Ascending aorta (tissue), 2 donors: Measurements from ENCODE around the gene MXD4. TPM values are rescaled to one million over a fixed set of nuclear protein-coding genes. Genes with fewer than 3 reads are reported as not detected.

Source experiments
- DNase-seq, 2 donors: peaks; one replicate each; pipeline ENCODE4 v3.0.0-alpha.2; 2019; ENCODE audit warnings: low spot score in 2 of 2
- H3K27ac ChIP-seq, 2 donors: fragments of 200-600 bp; sonication (generic); one replicate each; pipeline ENCODE4 v1.5.1; 2016 to 2017; ENCODE audit warnings: mild to moderate bottlenecking in 1 of 2
- H3K27me3 ChIP-seq: fragments of 200-600 bp; sonication (generic); one replicate; pipeline ENCODE4 v1.5.1; 2017
- H3K36me3 ChIP-seq, 2 donors: fragments of 200-600 bp; sonication (generic); one replicate each; pipeline ENCODE4 v1.5.1; 2016
- H3K4me1 ChIP-seq, 2 donors: fragments of 200-600 bp; sonication (generic); one replicate each; pipeline ENCODE4 v1.5.1; 2016 to 2017; ENCODE audit warnings: mild to moderate bottlenecking in 1 of 2
- H3K4me3 ChIP-seq, 2 donors: fragments of 200-600 bp; sonication (generic); one replicate each; pipeline ENCODE4 v1.5.1; 2016 to 2017; ENCODE audit warnings: mild to moderate bottlenecking in 1 of 2
- H3K9me3 ChIP-seq, 2 donors: fragments of 200-600 bp; sonication (generic); one replicate each; pipeline ENCODE4 v1.5.1; 2016
- intact Hi-C: fragments of 100-400 bp; cut with DNase I; formaldehyde crosslinking; loops from one replicate; pipeline ENCODE4 v1.15.1; 2023
- total RNA-seq: library from RNA; depleted of rRNA; stranded (reverse); fragments of >200 nt; gene quantifications from one replicate; pipeline ENCODE4 v1.1.0, GENCODE V29; 2016
- TF ChIP-seq, protein P1 (sequence below), 3 experiments: fragments of 200-600 bp in 2 of 3; fragments of 450-650 bp in 1 of 3; sonication (generic) in 2 of 3; IDR thresholded peaks; one replicate each; pipeline ENCODE4 v1.5.1; 2016 to 2019; ENCODE audit warnings: antibody characterized with exemption in 3 of 3, mild to moderate bottlenecking in 1 of 3, moderate library complexity in 1 of 3

MXD4 gene
- total RNA-seq, 1 donor from 2014 or later: 83.2 TPM

DNA sequence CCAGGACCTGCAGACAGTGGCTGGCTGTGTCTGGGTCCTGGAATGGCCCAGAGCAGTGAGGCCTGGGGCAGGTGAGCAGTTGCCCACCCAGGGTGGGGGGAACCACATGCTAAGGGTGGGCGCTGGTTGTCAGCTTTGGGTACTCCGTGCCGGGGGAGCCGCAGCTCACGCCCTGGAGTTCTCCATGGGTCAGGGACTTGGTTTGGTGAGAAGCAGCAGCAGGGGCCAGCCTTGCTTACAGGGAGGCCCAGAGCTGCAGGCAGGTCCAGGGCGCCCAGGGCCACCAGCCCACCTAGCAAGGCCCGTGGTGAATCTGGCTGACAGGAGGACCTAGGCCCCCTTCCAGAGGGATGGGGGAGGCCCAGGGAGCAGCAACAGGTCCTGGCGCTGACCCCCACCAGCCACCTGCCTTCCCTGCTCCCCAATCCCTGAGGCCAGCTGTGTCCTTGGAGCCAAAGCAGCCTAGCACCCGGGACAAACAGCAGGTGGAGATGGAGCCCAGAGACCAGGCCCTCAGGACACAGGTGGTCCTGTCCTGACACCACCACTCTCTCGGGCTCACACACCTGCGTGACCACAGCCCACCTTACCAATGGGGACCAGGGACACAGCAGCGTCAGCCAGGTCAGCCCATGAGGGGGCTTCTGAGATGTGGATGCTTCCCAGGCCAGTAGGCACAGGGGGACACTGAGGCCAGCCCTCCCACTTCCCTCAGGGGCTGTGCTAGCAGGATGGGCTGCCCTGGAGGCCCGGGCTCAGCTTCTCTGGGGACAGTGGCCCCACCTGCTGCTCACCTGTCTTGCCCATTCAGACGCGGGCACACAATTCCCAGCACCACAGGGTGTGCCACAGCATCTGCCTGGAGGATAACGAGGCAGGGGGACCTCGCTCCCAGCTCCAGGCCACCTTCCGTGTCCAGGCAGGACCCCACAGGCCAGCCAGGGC lies 3.5 kb downstream of the MXD4 start:
- intact Hi-C loops: no loop called here
- peak overlapping the region; percentile 95 to 96 for H3K27ac ChIP-seq
- H3K36me3 ChIP-seq: peaks cover 0 to 16% of the 10 kb centered on the region in 2 donors
- no peaks in the 10 kb centered on the region for H3K9me3 ChIP-seq
- DNase-seq: peak; percentile 8 to 64
- no peaks in the 10 kb centered on the region for H3K27me3 ChIP-seq
- peaks cover 48 to 73% of the 10 kb centered on the region in 2 donors for H3K4me1 ChIP-seq
- TF ChIP-seq, protein P1, sequence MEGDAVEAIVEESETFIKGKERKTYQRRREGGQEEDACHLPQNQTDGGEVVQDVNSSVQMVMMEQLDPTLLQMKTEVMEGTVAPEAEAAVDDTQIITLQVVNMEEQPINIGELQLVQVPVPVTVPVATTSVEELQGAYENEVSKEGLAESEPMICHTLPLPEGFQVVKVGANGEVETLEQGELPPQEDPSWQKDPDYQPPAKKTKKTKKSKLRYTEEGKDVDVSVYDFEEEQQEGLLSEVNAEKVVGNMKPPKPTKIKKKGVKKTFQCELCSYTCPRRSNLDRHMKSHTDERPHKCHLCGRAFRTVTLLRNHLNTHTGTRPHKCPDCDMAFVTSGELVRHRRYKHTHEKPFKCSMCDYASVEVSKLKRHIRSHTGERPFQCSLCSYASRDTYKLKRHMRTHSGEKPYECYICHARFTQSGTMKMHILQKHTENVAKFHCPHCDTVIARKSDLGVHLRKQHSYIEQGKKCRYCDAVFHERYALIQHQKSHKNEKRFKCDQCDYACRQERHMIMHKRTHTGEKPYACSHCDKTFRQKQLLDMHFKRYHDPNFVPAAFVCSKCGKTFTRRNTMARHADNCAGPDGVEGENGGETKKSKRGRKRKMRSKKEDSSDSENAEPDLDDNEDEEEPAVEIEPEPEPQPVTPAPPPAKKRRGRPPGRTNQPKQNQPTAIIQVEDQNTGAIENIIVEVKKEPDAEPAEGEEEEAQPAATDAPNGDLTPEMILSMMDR (IDR thresholded peaks at IDR 0.05): no peak
- peak overlapping the region in 1 of 2 donors; percentile 98 for H3K4me3 ChIP-seq

DNA sequence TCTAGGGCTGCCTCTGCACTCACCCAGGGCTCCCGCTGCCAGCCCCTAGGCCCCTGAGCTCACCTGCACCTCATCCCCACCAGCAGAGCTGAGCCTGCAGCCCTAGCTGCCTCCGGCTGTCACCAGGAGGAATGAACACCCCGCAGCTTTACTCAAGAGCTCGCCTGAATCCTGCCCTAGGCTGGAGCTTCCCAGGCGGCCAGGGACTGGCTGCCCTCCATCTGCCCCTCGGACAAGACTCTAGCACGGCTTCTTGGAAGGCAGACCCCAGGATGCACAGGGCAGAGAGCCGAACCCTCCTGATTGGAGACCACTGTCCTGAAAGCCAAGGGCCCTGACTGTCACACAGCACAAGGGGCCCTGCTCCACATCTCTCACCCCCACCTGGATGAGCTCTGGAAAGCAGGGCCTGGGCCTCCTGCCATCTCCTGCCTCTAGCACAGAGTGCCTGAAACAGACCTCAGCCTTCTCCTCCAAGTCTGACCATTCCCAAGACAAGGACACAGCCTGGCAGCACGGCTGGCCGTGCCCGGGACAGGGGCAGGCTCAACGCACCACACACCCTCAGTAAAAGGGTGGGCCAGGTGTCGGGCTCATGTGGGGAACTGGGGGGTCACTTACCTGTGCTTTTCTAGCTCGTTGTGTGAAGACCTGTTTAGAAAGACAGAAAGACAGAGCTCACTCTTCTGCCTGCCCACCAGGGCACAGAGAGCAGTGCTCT lies 4.4 kb downstream of the MXD4 start:
- Histone ChIP-seq H3K9me3 (no peaks in the 10 kb centered on the region), H3K27ac (peak overlapping the region; percentile 95 to 96), H3K36me3 (peaks cover 6 to 24% of the 10 kb centered on the region in 2 donors), H3K4me1 (peaks cover 48 to 68% of the 10 kb centered on the region in 2 donors), H3K27me3 (no peaks in the 10 kb centered on the region), H3K4me3 (peak overlapping the region; percentile 24 to 98)
- intact Hi-C loops: loop anchor here (2.0 kb wide), 1 partner anchor 1035 kb away; the partner anchor contains the start of gene RGS12
- DNase-seq: peak; percentile 8 to 63
- TF ChIP-seq, protein P1 (IDR thresholded peaks at IDR 0.05): no peak

DNA sequence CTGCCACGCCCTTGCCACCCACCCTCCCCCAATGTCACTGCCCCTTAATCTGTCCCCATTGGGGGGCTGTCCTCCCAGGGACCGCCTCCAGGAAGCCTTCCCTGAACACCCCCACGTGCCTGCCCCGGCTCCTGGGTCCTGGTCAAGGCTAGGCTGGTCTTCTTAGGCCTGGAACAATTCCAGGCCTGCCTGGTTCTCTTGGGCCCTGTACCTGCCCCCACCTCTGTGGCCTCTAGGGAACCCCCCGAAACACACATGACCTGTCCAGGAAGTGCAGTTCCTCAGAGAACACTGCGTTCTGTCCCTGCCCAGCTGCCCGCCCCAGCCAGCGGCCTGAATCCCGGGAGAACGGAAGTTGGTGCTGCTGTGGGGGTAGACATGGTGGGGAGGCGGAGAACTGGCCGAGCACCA lies 5.1 kb downstream of the MXD4 start:
- peak; percentile 71 to 79 for DNase-seq
- peaks cover 12 to 32% of the 10 kb centered on the region in 2 donors for H3K36me3 ChIP-seq
- no peaks in the 10 kb centered on the region for H3K9me3 ChIP-seq
- intact Hi-C loops: loop anchor here (2.0 kb wide), 1 partner anchor 1036 kb away; the partner anchor contains the start of gene RGS12
- peak overlapping the region; percentile 95 to 96 for H3K27ac ChIP-seq
- H3K4me1 ChIP-seq: peaks cover 48 to 68% of the 10 kb centered on the region in 2 donors
- peak overlapping the region; percentile 24 to 98 for H3K4me3 ChIP-seq
- TF ChIP-seq, protein P1 (IDR thresholded peaks at IDR 0.05): no peak
- H3K27me3 ChIP-seq: no peaks in the 10 kb centered on the region

DNA sequence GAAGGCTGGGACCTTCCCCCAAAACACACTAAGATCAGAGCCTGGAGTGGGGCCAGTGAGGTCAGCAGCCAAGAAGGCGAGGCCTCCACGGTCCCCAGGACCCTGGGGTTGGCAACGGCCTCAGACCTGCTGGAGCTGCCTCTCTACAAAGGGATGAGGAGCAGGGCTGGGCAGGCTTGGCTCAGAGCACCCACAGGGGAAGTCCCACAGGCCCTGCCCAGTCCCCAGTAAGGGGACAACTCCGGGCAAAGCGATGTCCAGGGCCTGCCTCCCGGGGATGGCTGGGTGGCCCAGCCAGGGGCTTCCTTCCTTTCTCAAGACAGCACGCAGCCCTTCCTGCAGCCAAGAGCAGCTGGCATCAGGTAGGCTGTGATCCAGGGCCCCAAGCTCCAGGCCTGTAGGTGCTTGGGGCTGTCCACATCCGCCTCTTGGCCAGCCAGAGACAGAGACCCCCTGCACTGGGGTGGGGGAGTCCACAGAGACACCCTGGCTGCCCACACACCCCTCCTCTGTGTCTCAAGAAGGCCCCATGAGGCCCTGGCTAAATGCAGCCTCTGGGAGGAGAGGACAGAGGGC lies 5.7 kb downstream of the MXD4 start:
- DNase-seq: peak; percentile 23 to 68
- Histone ChIP-seq H3K9me3 (no peaks in the 10 kb centered on the region), H3K36me3 (peaks cover 15 to 37% of the 10 kb centered on the region in 2 donors), H3K27me3 (no peaks in the 10 kb centered on the region), H3K4me3 (peak overlapping the region; percentile 26 to 98), H3K27ac (peak overlapping the region; percentile 95 to 96), H3K4me1 (peaks cover 48 to 68% of the 10 kb centered on the region in 2 donors)
- intact Hi-C loops: loop anchor here (2.0 kb wide), 1 partner anchor 1037 kb away; the partner anchor contains the start of gene RGS12
- TF ChIP-seq, protein P1 (IDR thresholded peaks at IDR 0.05): no peak

DNA sequence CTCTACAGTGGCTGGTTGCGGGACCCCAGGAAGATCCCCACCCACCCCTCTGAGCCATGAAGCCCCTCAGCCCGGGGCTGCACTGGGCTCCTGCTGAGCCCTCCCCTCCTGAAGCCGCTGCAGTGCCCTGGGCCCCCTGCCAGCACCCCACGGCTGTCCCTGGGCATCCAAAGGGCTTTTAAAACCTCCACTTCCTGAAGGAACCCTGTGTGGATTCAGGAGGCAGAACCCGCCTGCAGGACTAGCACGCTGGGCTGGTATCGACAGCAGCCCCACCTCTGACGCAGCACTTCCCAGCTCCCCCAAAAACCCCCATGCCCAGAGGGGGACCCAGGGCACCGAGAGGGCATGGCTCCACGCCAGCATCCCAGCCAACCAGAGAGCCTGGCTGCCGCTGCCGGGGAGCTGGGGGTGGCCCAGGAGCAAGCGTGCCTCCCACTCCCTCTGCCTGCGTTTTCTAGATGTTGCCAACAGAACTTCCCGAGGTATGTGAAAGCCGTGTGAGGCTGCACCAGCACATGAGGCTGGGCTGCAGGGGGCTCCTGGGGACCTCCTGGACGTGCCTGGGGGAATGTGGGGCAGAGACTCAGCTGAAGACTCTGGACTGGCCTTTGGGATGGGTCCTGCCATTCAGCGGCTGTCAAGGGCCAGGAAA lies 6.3 kb downstream of the MXD4 start:
- intact Hi-C loops: loop anchor here (2.0 kb wide), 1 partner anchor 1037 kb away; the partner anchor contains the start of gene RGS12

More for the DNA sequence above, 6.3 kb downstream of the MXD4 start:
- Histone ChIP-seq H3K36me3 (peaks cover 21 to 43% of the 10 kb centered on the region in 2 donors), H3K27ac (peak overlapping the region; percentile 95 to 96), H3K4me3 (peak overlapping the region; percentile 26 to 98), H3K27me3 (no peaks in the 10 kb centered on the region), H3K4me1 (peaks cover 47 to 67% of the 10 kb centered on the region in 2 donors), H3K9me3 (no peaks in the 10 kb centered on the region)
- peak; percentile 11 to 65 for DNase-seq
- TF ChIP-seq, protein P1 (IDR thresholded peaks at IDR 0.05): no peak
